Ishikawa (cell line): ENCODE measurements around the gene TIPARP.

Source experiments
- EGR1 ChIP-seq: IDR thresholded peaks from 2 replicates; pipeline ENCODE4 v1.6.1; 2012
- EP300 ChIP-seq: IDR thresholded peaks from 2 replicates; pipeline ENCODE4 v1.6.1; 2012; ENCODE audit warnings: borderline replicate concordance
- FOXM1 ChIP-seq: IDR thresholded peaks from 2 replicates; pipeline ENCODE4 v1.6.1; 2012; ENCODE audit warnings: low read depth, borderline replicate concordance
- NFIC ChIP-seq: IDR thresholded peaks from 2 replicates; pipeline ENCODE4 v1.6.1; 2012
- TAF1 ChIP-seq: IDR thresholded peaks from 2 replicates; pipeline ENCODE4 v1.6.1; 2012; ENCODE audit warnings: low read depth, mild to moderate bottlenecking
- TCF12 ChIP-seq: IDR thresholded peaks from 2 replicates; pipeline ENCODE4 v1.6.1; 2012; ENCODE audit warnings: low read depth
- YY1 ChIP-seq: IDR thresholded peaks from 2 replicates; pipeline ENCODE4 v1.6.1; 2012; ENCODE audit warnings: low read depth
- ZBTB7A ChIP-seq: IDR thresholded peaks from 2 replicates; pipeline ENCODE4 v1.6.1; 2012; ENCODE audit warnings: low read depth
- TF ChIP-seq, protein P1 (sequence below): IDR thresholded peaks from 2 replicates; pipeline ENCODE4 v1.6.1; 2012; ENCODE audit warnings: low read depth, mild to moderate bottlenecking

DNA sequence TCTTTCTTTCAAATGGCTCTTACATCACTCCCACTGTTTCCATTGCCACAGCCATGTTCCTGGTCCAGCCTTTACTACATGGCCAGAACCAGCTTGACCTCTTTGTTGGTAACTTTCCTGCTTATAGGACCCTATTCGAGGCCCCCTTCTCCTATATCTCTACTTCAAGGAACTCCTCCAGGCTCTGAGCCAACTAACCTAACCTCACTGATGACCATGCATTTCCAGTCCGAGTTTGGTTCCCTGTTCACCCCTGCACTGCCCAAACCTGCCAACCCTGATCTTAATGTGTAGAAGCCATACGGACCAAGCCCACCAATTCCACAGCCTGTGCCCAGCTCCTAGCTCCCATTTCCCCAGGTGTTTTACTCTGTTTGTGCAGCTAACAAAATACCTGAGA lies 38.4 kb upstream of the TIPARP start:
- TF ChIP-seq ZBTB7A (no peak), FOXM1 (no peak), TAF1 (no peak), TCF12 (no peak), EP300 (no peak), NFIC (no peak), EGR1 (no peak), YY1 (no peak)
- TF ChIP-seq, protein P1, sequence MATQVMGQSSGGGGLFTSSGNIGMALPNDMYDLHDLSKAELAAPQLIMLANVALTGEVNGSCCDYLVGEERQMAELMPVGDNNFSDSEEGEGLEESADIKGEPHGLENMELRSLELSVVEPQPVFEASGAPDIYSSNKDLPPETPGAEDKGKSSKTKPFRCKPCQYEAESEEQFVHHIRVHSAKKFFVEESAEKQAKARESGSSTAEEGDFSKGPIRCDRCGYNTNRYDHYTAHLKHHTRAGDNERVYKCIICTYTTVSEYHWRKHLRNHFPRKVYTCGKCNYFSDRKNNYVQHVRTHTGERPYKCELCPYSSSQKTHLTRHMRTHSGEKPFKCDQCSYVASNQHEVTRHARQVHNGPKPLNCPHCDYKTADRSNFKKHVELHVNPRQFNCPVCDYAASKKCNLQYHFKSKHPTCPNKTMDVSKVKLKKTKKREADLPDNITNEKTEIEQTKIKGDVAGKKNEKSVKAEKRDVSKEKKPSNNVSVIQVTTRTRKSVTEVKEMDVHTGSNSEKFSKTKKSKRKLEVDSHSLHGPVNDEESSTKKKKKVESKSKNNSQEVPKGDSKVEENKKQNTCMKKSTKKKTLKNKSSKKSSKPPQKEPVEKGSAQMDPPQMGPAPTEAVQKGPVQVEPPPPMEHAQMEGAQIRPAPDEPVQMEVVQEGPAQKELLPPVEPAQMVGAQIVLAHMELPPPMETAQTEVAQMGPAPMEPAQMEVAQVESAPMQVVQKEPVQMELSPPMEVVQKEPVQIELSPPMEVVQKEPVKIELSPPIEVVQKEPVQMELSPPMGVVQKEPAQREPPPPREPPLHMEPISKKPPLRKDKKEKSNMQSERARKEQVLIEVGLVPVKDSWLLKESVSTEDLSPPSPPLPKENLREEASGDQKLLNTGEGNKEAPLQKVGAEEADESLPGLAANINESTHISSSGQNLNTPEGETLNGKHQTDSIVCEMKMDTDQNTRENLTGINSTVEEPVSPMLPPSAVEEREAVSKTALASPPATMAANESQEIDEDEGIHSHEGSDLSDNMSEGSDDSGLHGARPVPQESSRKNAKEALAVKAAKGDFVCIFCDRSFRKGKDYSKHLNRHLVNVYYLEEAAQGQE, result no peak
